ENCODE data around the gene LCP1.

Gene LCP1

DNA sequence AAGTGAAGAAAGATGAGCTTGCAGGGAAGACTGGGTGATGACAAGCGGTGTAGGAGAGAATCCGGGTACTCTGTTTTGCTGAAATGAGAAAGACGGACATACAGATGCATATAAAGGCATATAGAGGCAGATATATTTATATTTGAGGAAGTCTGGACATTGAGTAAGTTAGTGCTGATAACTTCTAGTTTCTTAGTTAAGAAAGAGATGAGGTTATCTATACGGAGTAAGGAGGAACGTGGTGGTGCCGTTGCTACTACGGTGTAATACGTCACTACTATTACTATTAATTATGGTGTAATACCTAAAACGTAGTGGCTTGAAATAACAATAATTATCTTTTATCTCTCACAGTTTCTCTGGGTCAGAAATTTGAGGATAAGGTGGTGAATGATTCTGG, 67.4 kb downstream of the LCP1 start:
- Histone ChIP-seq H3K4me3 (ENCODE audit: low read length) (no peak overlapping the region), H3K27me3 (ENCODE audit: insufficient read depth, low read length) (no peaks in the 10 kb centered on the region), H3K27ac (ENCODE audit: low read depth, low read length) (no peak overlapping the region), H3K4me1 (ENCODE audit: insufficient read depth, low read length) (peaks cover 3% of the 10 kb centered on the region; the same call in 1 of the 2 replicates), H3K9ac (ENCODE audit: low read depth, low read length) (no peak overlapping the region), H3K36me3 (ENCODE audit: insufficient read depth, low read length) (no peaks in the 10 kb centered on the region), H3K9me3 (ENCODE audit: insufficient read depth, low read depth, low read length) (0 out of 2 replicates have a peak, but pooled peaks cover 3% of the 10 kb centered on the region)
- WGBS = 98% methylated on average over 5 of the region's 9 CpGs

DNA sequence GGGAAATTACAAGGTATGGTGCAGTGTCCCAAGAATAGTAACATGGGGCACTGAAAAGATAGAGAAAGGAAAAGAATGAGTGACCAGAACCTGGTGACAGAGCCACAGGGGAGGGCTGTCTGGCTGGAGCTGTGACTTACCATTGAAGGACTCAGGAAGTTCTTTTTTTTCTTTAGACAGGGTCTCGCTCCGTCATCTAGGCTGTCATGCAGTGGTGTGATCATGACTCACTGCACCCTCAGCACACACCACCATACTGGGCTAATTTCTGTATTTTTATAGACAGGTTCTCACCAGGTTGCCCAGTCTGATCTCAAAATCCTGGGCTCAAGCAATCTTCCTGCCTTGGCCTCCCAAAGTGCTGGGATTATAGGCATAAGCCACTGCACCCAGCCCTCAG, 68.4 kb downstream of the LCP1 start:
- H3K27ac ChIP-seq (ENCODE audit: low read depth, low read length) = no peak overlapping the region
- no peaks in the 10 kb centered on the region for H3K9me3 ChIP-seq (ENCODE audit: insufficient read depth, low read depth, low read length)
- no peak overlapping the region for H3K4me3 ChIP-seq (ENCODE audit: low read length)
- no peaks in the 10 kb centered on the region for H3K4me1 ChIP-seq (ENCODE audit: insufficient read depth, low read length)
- H3K9ac ChIP-seq (ENCODE audit: low read depth, low read length) = no peak overlapping the region
- H3K27me3 ChIP-seq (ENCODE audit: insufficient read depth, low read length) = no peaks in the 10 kb centered on the region
- WGBS = 97% methylated on average over 2 of the region's 2 CpGs
- H3K36me3 ChIP-seq (ENCODE audit: insufficient read depth, low read length) = no peaks in the 10 kb centered on the region

DNA sequence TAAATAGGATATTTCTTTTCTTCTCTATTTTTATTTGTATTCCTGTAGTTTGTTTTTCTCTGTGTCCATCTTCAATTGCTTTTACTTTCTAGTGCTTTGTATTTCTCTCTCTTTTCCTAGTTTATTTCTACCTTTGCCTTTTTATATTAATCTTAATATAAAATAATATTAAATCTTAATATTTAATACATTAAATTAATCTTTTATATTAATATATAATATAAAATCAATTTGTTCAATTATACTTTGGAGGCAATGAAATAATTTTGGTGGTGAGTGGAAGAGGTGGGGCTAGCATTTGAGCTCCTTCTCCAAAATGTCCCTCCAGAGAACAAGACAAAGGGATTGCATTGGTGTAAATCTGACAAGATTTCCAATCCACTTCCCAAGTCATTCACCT, 70.8 kb downstream of the LCP1 start:
- peaks cover 4% of the 10 kb centered on the region; the same call in 1 of the 2 replicates for H3K4me1 ChIP-seq (ENCODE audit: insufficient read depth, low read length)
- H3K36me3 ChIP-seq (ENCODE audit: insufficient read depth, low read length) = no peaks in the 10 kb centered on the region
- H3K4me3 ChIP-seq (ENCODE audit: low read length) = no peak overlapping the region
- H3K27me3 ChIP-seq (ENCODE audit: insufficient read depth, low read length) = no peaks in the 10 kb centered on the region
- H3K9me3 ChIP-seq (ENCODE audit: insufficient read depth, low read depth, low read length) = no peaks in the 10 kb centered on the region
- H3K27ac ChIP-seq (ENCODE audit: low read depth, low read length) = no peak overlapping the region
- H3K9ac ChIP-seq (ENCODE audit: low read depth, low read length) = no peak overlapping the region

DNA sequence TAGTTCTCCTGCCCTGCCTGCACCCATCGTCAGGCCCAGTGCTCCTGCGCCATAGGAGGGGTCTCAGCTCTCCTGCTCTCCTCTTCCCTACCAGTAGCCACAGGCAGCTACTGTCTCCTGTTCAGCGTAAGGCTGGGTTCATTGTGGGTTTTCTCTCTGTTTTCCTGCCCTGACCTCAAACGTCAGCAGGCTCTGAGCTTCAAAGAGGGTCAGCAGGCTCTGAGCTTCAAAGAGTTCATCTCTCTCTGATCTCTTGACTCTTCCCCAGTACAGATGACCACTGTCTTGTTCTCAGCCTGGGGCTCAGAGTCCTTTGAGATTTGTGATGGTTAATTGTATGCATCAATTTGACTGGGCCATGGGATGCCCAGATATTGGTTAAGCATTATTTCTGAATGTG, 72.5 kb downstream of the LCP1 start:
- no peaks in the 10 kb centered on the region for H3K27me3 ChIP-seq (ENCODE audit: insufficient read depth, low read length)
- no peaks in the 10 kb centered on the region for H3K9me3 ChIP-seq (ENCODE audit: insufficient read depth, low read depth, low read length)
- H3K36me3 ChIP-seq (ENCODE audit: insufficient read depth, low read length) = no peaks in the 10 kb centered on the region
- H3K4me1 ChIP-seq (ENCODE audit: insufficient read depth, low read length) = peaks cover 4% of the 10 kb centered on the region; the same call in 1 of the 2 replicates
- H3K9ac ChIP-seq (ENCODE audit: low read depth, low read length) = no peak overlapping the region
- H3K4me3 ChIP-seq (ENCODE audit: low read length) = no peak overlapping the region
- no peak overlapping the region for H3K27ac ChIP-seq (ENCODE audit: low read depth, low read length)
- WGBS = 74% methylated on average over 4 of the region's 4 CpGs

DNA sequence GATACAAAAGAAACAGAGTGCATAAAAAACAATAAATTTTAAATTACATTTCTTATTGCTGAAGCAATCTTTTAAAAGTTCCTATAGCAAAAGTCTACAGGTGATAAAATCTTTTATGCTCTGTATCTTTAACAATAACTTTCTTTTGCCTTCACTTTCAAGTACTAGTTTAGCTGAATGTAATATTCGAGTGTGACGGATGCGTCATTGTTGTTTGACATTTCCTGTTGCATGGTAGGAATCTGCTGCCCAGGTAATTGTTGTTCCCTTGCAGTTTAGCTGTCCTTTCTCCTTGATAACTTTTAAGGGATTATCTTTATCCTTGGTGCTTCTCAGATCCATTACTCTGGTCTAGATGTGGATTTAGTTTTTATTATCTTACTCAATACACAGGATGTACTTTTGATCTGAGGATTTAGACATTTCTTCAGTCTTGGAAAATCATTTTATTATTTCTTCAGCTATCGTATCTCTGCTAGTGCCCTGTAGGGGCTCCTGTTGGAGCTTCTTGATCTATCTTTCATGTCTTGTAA, 75.1 kb downstream of the LCP1 start:
- H3K9me3 ChIP-seq (ENCODE audit: insufficient read depth, low read depth, low read length) = no peaks in the 10 kb centered on the region
- no peak overlapping the region for H3K9ac ChIP-seq (ENCODE audit: low read depth, low read length)
- H3K27me3 ChIP-seq (ENCODE audit: insufficient read depth, low read length) = no peaks in the 10 kb centered on the region
- H3K4me3 ChIP-seq (ENCODE audit: low read length) = no peak overlapping the region
- H3K4me1 ChIP-seq (ENCODE audit: insufficient read depth, low read length) = peaks cover 4% of the 10 kb centered on the region; the same call in 1 of the 2 replicates
- 92% methylated on average over 4 of the region's 4 CpGs for WGBS
- H3K27ac ChIP-seq (ENCODE audit: low read depth, low read length) = no peak overlapping the region
- no peaks in the 10 kb centered on the region for H3K36me3 ChIP-seq (ENCODE audit: insufficient read depth, low read length)

DNA sequence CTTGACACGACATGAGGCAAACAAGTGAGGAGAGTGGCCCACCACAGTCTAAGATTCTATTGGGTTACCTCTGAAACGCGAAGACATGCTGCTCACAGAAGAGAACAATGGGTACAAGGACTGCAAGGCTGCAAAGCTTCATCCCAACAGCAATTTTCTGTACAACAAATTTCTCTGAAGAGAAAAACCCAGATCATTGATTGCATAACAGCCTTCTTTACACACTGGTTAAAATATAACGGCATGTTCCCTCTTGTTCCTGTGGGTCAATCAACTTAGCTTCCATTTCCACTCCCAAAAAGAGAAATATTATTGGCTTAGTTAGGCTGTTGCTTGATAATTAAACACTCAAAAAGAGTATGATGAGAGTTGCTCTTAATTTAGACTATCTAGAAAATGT, 77.1 kb downstream of the LCP1 start, which contains the start of gene CPB2:
Gene CPB2 (minus strand): TSS at position 166 of the 400 bp plus-strand sequence. CDS start 24 bp downstream, at position 142.
- H3K27ac ChIP-seq (ENCODE audit: low read depth, low read length) = no peak within 1 kb of the TSS
- H3K36me3 ChIP-seq (ENCODE audit: insufficient read depth, low read length) = no peaks in the 10 kb centered on the region
- no peak within 1 kb of the TSS for H3K9ac ChIP-seq (ENCODE audit: low read depth, low read length)
- H3K9me3 ChIP-seq (ENCODE audit: insufficient read depth, low read depth, low read length) = no peaks in the 10 kb centered on the region
- no peaks in the 10 kb centered on the region for H3K27me3 ChIP-seq (ENCODE audit: insufficient read depth, low read length)
- H3K4me1 ChIP-seq (ENCODE audit: insufficient read depth, low read length) = peaks cover 4% of the 10 kb centered on the region; the same call in 1 of the 2 replicates
- H3K4me3 ChIP-seq (ENCODE audit: low read length) = no peak within 1 kb of the TSS
- 94% methylated on average over 4 of the region's 4 CpGs for WGBS

DNA sequence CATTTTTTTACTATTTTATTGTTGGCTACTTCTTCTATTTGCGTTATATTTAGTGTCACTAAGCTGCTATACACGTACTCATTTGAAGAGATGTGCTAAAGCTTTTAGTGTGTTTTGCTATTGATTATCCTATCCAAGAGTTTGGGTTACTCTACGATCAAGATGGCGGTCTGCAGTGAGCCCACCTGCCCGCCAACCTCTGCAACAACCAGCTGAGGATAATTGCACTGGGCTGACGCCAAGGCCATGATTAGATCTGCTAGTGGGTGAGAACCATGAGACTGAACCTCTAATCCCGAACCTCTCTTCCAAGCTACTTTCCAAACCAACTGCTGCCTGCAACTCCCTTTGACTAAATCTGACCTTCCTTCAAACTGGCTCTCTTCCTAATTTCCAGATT, 78.9 kb downstream of the LCP1 start:
- Histone ChIP-seq H3K9me3 (ENCODE audit: insufficient read depth, low read depth, low read length) (no peaks in the 10 kb centered on the region), H3K36me3 (ENCODE audit: insufficient read depth, low read length) (no peaks in the 10 kb centered on the region), H3K4me1 (ENCODE audit: insufficient read depth, low read length) (peaks cover 4% of the 10 kb centered on the region; the same call in 1 of the 2 replicates), H3K9ac (ENCODE audit: low read depth, low read length) (no peak overlapping the region), H3K27me3 (ENCODE audit: insufficient read depth, low read length) (no peaks in the 10 kb centered on the region), H3K4me3 (ENCODE audit: low read length) (no peak overlapping the region), H3K27ac (ENCODE audit: low read depth, low read length) (no peak overlapping the region)
- WGBS = 96% methylated on average over 7 of the region's 7 CpGs

DNA sequence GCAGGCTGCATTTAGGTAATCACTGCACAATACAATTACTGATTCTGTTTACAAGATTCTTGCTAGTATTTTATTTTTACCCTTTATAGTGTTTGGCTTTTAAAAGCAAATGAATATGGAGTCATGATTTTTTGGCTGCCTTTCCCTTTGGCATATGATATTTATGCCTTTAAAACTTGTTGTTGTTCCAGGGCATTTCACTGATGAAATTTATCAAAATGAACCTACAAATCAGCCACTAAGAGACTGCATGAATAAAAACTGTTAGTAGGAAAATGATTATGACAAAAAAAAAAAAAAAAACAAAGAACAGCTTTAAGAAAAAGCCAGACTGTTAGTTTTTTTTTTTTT, 79.7 kb downstream of the LCP1 start:
- H3K4me1 ChIP-seq (ENCODE audit: insufficient read depth, low read length) = peaks cover 4% of the 10 kb centered on the region; the same call in 1 of the 2 replicates
- H3K27me3 ChIP-seq (ENCODE audit: insufficient read depth, low read length) = no peaks in the 10 kb centered on the region
- no peak overlapping the region for H3K4me3 ChIP-seq (ENCODE audit: low read length)
- H3K36me3 ChIP-seq (ENCODE audit: insufficient read depth, low read length) = no peaks in the 10 kb centered on the region
- H3K9me3 ChIP-seq (ENCODE audit: insufficient read depth, low read depth, low read length) = no peaks in the 10 kb centered on the region
- no peak overlapping the region for H3K27ac ChIP-seq (ENCODE audit: low read depth, low read length)
- H3K9ac ChIP-seq (ENCODE audit: low read depth, low read length) = no peak overlapping the region

DNA sequence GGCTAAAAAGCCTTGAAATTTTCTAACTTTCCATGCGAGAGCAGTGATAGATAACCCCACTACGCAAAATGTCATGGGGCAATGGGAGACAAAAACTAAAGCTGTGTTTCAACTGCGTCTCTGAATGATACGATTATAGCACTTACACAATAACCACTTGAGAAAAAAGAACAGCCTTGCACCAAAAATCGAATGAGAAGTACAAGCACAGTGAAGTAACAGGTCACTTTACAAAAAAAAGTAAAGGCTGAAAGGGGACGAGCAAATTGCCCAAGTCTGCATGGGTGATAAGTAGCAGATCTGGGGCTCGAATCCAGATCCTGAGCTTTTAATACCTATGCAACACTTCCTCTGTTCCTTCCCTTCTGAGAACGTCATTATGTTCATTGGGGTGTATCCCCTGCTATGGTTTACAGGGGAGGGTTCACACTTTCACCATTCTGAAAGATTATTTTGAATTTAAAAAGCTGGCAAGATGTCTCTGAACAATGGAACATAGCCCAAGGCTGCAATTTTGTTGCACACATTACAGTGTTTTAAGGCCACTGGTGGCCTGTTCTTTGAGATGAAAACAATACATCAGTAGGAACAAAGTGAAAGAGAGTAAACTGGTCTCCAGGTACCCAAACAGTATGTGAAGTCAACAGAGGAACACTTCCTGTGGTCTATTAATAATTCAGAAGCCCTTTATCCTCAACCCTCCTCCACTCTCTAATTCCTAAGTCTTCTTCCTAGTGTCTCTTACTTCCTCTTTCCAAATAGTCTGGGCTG, 80.3 kb downstream of the LCP1 start:
- 90% methylated on average over 7 of the region's 8 CpGs for WGBS
- H3K4me3 ChIP-seq (ENCODE audit: low read length) = no peak overlapping the region
- no peak overlapping the region for H3K9ac ChIP-seq (ENCODE audit: low read depth, low read length)
- H3K36me3 ChIP-seq (ENCODE audit: insufficient read depth, low read length) = no peaks in the 10 kb centered on the region
- H3K27ac ChIP-seq (ENCODE audit: low read depth, low read length) = no peak overlapping the region
- no peaks in the 10 kb centered on the region for H3K27me3 ChIP-seq (ENCODE audit: insufficient read depth, low read length)
- no peaks in the 10 kb centered on the region for H3K9me3 ChIP-seq (ENCODE audit: insufficient read depth, low read depth, low read length)
- H3K4me1 ChIP-seq (ENCODE audit: insufficient read depth, low read length) = 0 out of 2 replicates have a peak, but pooled peaks cover under 1% of the 10 kb centered on the region

DNA sequence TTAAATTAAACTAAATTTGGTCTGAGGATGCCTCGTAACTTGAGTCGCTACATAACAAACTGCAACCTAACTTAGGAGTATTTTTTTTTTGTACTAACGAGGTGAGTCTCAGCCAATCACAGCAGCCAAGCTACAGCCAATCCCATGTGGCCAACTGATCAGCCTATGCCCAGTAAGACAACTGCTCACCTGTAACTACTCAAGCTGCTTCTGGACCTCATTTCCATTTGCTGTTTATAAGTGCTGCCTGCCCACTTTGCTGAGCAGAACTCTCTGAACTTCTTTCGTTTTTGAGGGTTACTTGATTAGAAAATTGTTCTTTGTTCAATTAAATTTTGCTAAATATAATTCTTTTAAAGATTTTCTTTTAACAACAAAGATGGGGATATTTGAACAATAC, 81.0 kb downstream of the LCP1 start:
- Histone ChIP-seq H3K4me1 (ENCODE audit: insufficient read depth, low read length) (no peaks in the 10 kb centered on the region), H3K4me3 (ENCODE audit: low read length) (no peak overlapping the region), H3K27ac (ENCODE audit: low read depth, low read length) (no peak overlapping the region), H3K9ac (ENCODE audit: low read depth, low read length) (no peak overlapping the region), H3K9me3 (ENCODE audit: insufficient read depth, low read depth, low read length) (no peaks in the 10 kb centered on the region), H3K36me3 (ENCODE audit: insufficient read depth, low read length) (no peaks in the 10 kb centered on the region), H3K27me3 (ENCODE audit: insufficient read depth, low read length) (no peaks in the 10 kb centered on the region)
- WGBS = 95% methylated on average over 1 of the region's 4 CpGs

DNA sequence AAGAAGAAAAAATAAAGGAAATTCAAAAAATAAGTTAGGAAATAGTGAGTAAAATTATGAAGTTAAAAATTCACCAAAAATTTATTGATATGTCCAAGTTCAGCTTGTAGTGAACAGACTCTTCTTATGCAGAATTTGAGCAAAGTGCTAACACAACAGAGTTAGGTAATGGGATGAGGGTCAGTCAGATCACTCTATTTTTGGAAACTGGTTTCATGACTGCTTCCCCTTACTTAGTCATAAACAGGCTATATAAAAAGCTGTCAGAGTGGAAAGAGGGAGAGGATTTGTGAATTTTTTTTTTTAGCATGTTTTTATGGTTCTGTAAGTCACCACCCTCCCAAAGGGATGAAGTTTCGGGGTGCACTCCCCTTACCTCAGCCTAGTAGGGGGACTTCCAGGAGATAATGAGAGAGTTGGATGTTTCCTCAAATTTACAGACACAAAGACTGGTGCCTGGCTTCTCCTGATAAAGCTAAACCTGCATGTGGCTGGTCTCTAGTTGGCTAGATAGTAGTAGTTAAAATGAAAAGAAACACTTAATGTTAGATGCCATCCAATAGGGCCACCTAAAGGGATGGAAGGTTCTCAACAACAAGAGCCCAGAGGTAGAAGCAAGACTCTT, 81.7 kb downstream of the LCP1 start:
- H3K4me3 ChIP-seq (ENCODE audit: low read length) = no peak overlapping the region
- no peaks in the 10 kb centered on the region for H3K9me3 ChIP-seq (ENCODE audit: insufficient read depth, low read depth, low read length)
- no peak overlapping the region for H3K27ac ChIP-seq (ENCODE audit: low read depth, low read length)
- no peaks in the 10 kb centered on the region for H3K27me3 ChIP-seq (ENCODE audit: insufficient read depth, low read length)
- H3K36me3 ChIP-seq (ENCODE audit: insufficient read depth, low read length) = no peaks in the 10 kb centered on the region
- no CpG with 5 or more reads among the region's 1 CpG for WGBS
- no peak overlapping the region for H3K9ac ChIP-seq (ENCODE audit: low read depth, low read length)
- no peaks in the 10 kb centered on the region for H3K4me1 ChIP-seq (ENCODE audit: insufficient read depth, low read length)

Measured in HUES64 (cell line).